HG03196 (cell line): Measurements from ENCODE around the gene EARS2.
"Not testable (repeated sequence)": the region's sequence is repeated elsewhere in the genome, so short reads cannot be mapped to it uniquely, and the experiment has no call there.

Source experiments
- ATAC-seq: cut with Tn5 transposase; IDR thresholded peaks from one replicate; pipeline ENCODE4 v1.9.1; 2021; ENCODE audit not compliant: unreplicated experiment

The EARS2 gene

GRCh38 chr16:23528644-23529310, 28.4 kb downstream of the EARS2 start:
- ATAC-seq = no peak

GRCh38 chr16:23527961-23528643, 29.0 kb downstream of the EARS2 start:
- ATAC-seq = no peak

- no peak for ATAC-seq
These were observed 32.3 kb downstream of the EARS2 start for GRCh38 chr16:23524886-23525285.

GRCh38 chr16:23523876-23524385, 33.2 kb downstream of the EARS2 start:
- no peak for ATAC-seq

GRCh38 chr16:23523321-23523720, 33.8 kb downstream of the EARS2 start:
- no peak for ATAC-seq

GRCh38 chr16:23521965-23522364, 35.2 kb downstream of the EARS2 start:
- no peak for ATAC-seq

- ATAC-seq = no peak
These were observed 36.0 kb downstream of the EARS2 start for GRCh38 chr16:23521037-23521743.

- no peak for ATAC-seq
These were observed 36.6 kb downstream of the EARS2 start for GRCh38 chr16:23520500-23520899.

- ATAC-seq = no peak
These were observed 37.9 kb downstream of the EARS2 start for GRCh38 chr16:23519282-23519681.

GRCh38 chr16:23518435-23518891, 38.7 kb downstream of the EARS2 start:
- ATAC-seq = no peak

- no peak for ATAC-seq
These were observed 40.6 kb downstream of the EARS2 start for GRCh38 chr16:23516366-23517137.

- no peak for ATAC-seq
These were observed 41.3 kb downstream of the EARS2 start for GRCh38 chr16:23515881-23516280.

- ATAC-seq = no peak
These were observed 42.6 kb downstream of the EARS2 start for GRCh38 chr16:23514381-23515152.

- ATAC-seq = no peak
These were observed 44.9 kb downstream of the EARS2 start for GRCh38 chr16:23512168-23512695.

- no peak for ATAC-seq
These were observed 45.4 kb downstream of the EARS2 start for GRCh38 chr16:23511731-23512130.

- ATAC-seq = not testable (repeated sequence)
These were observed 46.3 kb downstream of the EARS2 start for GRCh38 chr16:23510915-23511270.

- peak; percentile 57 for ATAC-seq
These were observed 46.8 kb downstream of the EARS2 start, which contains the start of gene GGA2 for GRCh38 chr16:23510164-23510914. GGA2 (minus strand) TSS chr16:23510494; CDS start chr16:23510411, 83 bp downstream.

- peak; percentile 1 for ATAC-seq
These were observed 47.4 kb downstream of the EARS2 start for GRCh38 chr16:23509782-23510163.

- no peak for ATAC-seq
These were observed 47.8 kb downstream of the EARS2 start for GRCh38 chr16:23509441-23509754.
